Renal cortex interstitium (tissue), 11 donors: ENCODE data around the gene ANKLE2. TPM values are rescaled to one million over a fixed set of nuclear protein-coding genes. Genes with fewer than 3 reads are reported as not detected.

ENCODE experiments used
- DNase-seq, 11 donors: peaks; one replicate each; pipeline ENCODE4 v3.0.0-alpha.2; 2013; ENCODE audit warnings: low read depth in 9 of 11, low spot score in 4 of 11; ENCODE audit errors: extremely low read depth in 1 of 11
- polyA plus RNA-seq, 3 donors: library from polyadenylated mRNA; unstranded; fragments of 120-200 nt; gene quantifications; one replicate each; pipeline ENCODE4 v1.2.1, GENCODE V29; 2013; ENCODE audit not compliant: insufficient read length in 3 of 3

Gene ANKLE2
- polyA plus RNA-seq, 3 donors: 63.0 to 79.6 (median 69.3) TPM

DNA sequence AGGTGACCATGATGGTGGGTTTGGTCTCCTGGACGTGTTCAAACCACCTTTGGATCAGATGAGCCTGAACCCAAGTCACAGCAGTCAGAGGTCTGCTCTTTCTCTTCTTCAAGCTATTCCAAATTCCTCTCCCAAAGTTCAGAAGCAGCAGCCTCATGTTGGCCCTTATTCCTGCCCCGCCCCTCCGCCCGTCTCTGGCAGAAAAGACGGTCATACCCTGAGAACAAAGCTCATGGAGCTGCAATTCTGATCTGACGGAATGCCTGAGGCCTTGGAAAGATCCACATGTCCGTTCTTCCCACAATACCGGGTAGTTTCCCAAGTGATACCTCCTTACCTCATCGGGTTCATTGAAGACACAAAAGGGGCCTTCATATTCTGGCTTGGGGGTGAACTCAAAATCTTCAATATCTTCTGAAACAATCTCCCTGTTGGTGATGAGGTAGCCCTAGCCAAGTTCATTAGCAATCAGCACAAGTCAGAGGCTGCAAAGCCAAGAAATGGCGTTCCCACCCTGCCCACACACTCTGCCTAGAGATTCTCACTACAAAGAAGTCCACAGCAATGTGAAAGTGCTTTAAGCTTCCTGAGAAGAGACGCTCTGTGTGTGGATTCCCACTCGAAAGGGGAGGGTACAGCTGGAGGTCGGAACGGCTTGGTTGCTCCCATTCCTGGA lies 85.7 kb downstream of the ANKLE2 start:
- DNase-seq: no peak

Other genes starting within 250 kb of the ANKLE2 start
- gene LRCOL1, start 151.2 kb downstream of the ANKLE2 start, polyA plus RNA-seq: 1 to 10 TPM; 2.4 to 5.8 (median 2.6) TPM
- 1 to 10 TPM in 2 of 3 donors, under 1 TPM in 1; 0.98 to 1.9 (median 1.7) TPM for gene P2RX2, start 143.1 kb downstream of the ANKLE2 start, polyA plus RNA-seq
- 10 to 100 TPM; 55.5 to 59.3 (median 58.9) TPM for gene POLE, start 74.5 kb downstream of the ANKLE2 start, polyA plus RNA-seq
- gene PXMP2, start 74.2 kb downstream of the ANKLE2 start, polyA plus RNA-seq: 10 to 100 TPM; 54.1 to 64.7 (median 57.8) TPM
- gene PGAM5, start 51.0 kb downstream of the ANKLE2 start, polyA plus RNA-seq: 10 to 100 TPM; 21.0 to 23.6 (median 22.0) TPM
- gene GOLGA3, start 67.0 kb upstream of the ANKLE2 start, polyA plus RNA-seq: 10 to 100 TPM; 22.0 to 32.3 (median 30.6) TPM
- 10 to 100 TPM; 21.6 to 28.0 (median 22.7) TPM for gene CHFR, start 125.8 kb upstream of the ANKLE2 start, polyA plus RNA-seq
- 10 to 100 TPM; 23.6 to 27.9 (median 27.6) TPM for gene ZNF605, start 194.5 kb upstream of the ANKLE2 start, polyA plus RNA-seq
- gene ZNF26, start 224.5 kb upstream of the ANKLE2 start, polyA plus RNA-seq: 10 to 100 TPM; 11.0 to 16.8 (median 12.8) TPM